ENCODE measurements around the gene C18orf32.

- TF ChIP-seq CTCF (IDR thresholded peaks at IDR 0.05), result no peak
- no peak for TF ChIP-seq POLR2A (IDR thresholded peaks at IDR 0.05)
- no peak for TF ChIP-seq POLR2AphosphoS5 (IDR thresholded peaks at IDR 0.05)
- TF ChIP-seq EP300 (IDR thresholded peaks at IDR 0.05; ENCODE audit: low read depth), result no peak
These were observed 5.7 kb downstream of the C18orf32 start for GRCh38 chr18:49481317-49481716.

Measured in transverse colon (tissue), 4 donors.